Skeletal muscle cell (primary cell): ENCODE measurements around the gene PAK2.
A peak's percentile ranks its signal among the peaks of the same experiment; 100 is the strongest.
"Not testable (repeated sequence)": the region's sequence is repeated elsewhere in the genome, so short reads cannot be mapped to it uniquely, and the experiment has no call there.

Experiments
- DNase-seq: peaks from one replicate; pipeline ENCODE4 v3.0.0-alpha.2; 2010; ENCODE audit warnings: low read depth
- H3K4me3 ChIP-seq: 2 replicates; pipeline ENCODE4 v1.5.1; 2011; ENCODE audit warnings: low read depth, mild to moderate bottlenecking, control low read depth, low read length, moderate library complexity

Gene PAK2

DNA sequence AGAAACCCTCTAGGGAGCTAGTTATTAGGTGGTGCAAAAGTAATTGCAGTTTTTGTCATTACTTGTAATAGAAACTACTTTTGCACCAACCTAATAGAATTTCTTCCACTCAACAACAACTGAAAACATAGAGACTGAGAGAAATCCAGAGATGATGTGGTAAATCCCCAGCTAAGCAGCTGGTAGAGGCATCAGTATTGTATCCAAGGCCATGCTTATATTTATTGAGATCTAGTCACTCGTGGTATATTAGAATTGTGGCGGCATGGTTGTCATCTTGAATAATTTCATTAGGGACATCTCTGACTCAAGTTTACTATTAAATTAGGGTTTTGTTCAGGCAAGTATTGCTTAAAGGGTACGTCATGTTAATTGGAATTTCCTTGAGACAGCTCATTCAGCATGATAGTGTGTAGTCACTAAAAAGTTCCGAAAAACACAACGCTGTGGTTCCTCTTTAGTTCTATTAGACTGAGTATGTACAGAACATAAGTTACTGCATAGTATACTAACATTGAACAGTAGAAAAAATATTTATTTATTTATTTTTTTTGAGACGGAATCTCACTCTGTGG is 35.3 kb downstream of the PAK2 start:
- no peak overlapping the region for H3K4me3 ChIP-seq
- no peak for DNase-seq

DNA sequence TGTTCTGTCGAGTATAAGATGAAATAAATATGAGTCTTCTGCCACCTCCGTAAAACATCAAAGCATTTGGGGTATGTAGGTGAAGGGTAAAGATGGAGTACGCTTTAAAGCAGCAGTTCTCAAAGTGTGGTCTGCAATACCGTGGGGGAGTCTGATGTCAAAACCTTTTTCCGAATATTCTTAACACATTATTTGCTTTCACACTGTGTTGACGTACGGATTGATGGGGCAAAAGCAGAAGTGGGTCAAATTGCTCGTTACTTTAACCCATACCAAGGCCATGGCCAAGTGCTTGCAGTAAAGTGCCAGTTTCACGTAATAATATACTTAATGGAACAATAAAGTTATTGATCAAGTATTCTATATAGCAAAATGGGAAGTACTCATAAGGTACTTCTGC is 36.3 kb downstream of the PAK2 start:
- no peak for DNase-seq
- no peak overlapping the region for H3K4me3 ChIP-seq

DNA sequence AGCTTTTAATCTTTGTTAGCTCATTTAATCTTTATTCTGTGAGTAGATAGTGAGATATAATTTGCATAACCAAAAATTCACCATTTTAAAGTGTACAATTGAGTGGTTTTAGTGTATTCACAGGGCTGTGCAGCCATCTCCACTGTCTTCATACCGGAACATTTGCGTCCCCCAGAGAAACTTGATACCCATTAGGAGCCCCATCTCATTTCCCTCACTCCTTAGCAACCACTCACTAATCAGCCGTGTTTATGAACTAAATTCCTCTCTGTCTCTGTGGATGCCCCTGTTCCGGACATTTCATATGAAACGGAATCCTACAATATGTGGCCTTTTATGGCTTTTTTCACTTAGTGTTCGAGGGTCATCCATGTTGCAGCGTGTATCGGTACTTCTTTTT is 38.2 kb downstream of the PAK2 start:
- DNase-seq, result no peak
- no peak overlapping the region for H3K4me3 ChIP-seq

DNA sequence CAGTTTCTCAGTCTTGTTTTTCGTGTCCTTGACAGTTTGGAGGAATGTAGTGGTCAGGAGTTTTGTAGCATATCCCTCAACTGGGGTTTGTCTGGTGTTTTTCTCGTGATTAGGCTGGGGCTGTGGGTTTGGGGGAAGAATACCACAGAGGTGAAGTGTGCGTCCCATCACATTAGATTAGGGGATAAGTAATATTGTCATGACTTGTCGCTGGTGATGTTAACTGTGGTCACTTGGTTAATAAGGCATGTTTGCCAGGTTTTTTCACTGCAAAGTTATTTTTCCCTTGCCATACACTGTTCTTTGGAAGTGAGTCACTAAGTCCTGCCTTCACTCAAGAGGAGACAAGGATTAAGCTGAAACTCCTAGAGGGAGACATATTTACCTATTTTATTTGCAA is 39.1 kb downstream of the PAK2 start:
- peak; percentile 30 for DNase-seq
- no peak overlapping the region for H3K4me3 ChIP-seq

DNA sequence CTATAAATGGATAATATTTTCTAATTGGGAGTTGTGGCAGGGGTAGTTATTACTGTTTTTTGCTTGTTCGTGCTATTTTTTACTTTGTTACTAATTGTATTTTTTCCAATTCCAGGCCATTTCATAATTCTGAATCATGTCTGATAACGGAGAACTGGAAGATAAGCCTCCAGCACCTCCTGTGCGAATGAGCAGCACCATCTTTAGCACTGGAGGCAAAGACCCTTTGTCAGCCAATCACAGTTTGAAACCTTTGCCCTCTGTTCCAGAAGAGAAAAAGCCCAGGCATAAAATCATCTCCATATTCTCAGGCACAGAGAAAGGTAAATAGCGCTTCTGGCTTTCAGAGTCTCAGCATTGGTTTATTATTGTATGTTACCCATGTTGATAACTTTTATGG is 42.9 kb downstream of the PAK2 start:
- no peak overlapping the region for H3K4me3 ChIP-seq
- no peak for DNase-seq

DNA sequence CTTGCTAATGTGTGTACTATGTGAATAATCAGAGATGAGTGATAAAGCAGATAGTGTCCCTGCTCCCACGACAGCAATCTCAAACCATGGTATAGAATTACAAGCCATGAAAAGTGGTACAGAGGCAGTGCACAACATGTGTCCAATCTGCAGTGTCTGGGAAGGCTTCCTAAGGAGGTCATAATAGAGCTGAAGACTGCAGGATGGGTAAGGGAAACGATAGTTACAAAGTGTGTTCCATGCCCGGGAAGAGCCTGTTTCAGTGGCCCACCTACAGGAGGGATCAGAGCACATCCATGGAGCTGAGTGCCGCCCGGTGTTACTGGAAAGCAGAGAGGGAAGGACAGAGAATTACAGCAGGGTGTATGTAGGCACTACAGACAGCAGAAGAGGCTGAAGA is 48.9 kb downstream of the PAK2 start:
- DNase-seq, result no peak
- no peak overlapping the region for H3K4me3 ChIP-seq

DNA sequence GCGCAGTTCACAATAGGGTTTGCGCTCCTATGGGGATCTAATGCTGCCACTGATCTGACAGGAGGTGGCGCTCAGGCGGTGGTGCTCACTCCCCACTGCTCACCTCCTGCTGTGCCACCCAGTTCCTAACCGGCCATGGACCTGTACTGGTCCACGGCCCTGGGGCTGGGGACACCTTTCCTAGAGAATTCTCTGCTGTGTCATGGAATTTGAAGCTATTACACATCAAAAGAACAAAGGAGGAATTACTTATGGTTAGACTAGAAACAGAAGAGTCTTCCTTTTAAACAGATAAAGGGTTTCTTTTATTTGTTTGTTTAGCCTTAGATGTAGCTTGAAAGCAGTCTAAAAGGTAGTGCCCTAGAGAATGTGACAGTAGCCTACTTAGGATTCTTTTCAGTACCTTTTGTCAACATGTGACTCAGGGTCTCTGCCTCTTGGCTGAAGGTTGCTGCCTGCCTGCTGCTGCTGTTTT is 50.3 kb downstream of the PAK2 start:
- no peak for DNase-seq

DNA sequence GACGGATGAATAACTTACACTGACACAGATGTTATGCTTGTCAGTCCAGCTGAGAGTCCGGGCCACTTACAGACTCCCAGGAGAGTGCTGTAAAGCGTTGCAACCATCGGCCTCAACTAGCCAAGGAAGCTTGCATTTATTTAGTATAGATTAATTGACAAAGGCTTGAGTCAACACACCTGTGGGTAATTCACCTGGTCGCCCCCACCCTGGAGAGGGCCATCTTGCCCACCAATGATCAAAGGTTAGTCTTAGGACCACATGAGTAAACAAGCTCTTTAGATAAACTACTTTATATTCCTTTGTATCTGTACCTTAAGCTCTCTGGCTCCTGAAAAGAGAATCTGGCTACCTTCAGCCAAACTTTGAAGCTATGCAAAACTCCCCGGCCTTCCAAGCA is 51.0 kb downstream of the PAK2 start:
- H3K4me3 ChIP-seq, result no peak overlapping the region
- DNase-seq, result no peak

More for the DNA sequence above, 50.3 kb downstream of the PAK2 start:
- no peak overlapping the region for H3K4me3 ChIP-seq

DNA sequence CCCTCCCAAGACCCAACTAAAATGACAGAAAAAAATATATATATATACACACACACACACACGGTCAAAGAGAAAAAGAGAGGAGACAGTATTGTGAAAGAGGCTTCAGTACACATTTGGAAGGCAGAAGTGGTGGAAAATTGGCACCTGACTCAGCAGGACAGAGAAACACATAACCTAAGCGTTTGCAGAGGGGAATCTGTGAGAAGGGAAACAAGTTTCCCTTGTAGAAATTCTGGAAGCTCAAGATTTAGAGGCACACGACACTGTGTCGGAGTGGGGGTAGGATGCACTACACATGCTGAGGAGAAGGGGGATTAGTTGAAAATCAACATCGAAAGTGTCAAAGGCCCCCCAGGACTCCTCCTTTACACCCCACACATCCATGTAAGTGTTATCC is 53.1 kb downstream of the PAK2 start:
- no peak overlapping the region for H3K4me3 ChIP-seq
- DNase-seq, result no peak

DNA sequence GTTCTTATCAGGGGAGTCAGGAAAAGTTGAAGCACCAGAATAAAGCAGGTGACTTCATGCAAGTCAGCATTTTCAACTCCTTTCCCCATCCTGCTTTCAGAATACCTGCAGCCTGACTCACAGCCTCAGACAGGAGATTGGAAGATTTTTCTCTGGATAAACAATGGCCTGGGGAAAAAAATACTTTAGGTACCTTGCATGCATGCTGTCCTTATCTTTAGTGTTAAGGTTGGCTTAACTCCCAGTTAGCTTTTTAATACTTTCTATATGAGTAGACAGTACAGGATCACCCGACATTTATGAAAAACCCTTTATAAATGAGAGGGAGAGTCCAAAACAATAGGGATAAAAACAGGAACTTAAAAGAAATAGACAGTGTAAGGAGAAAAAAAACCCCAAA is 53.6 kb downstream of the PAK2 start:
- no peak overlapping the region for H3K4me3 ChIP-seq
- peak; percentile 31 for DNase-seq

DNA sequence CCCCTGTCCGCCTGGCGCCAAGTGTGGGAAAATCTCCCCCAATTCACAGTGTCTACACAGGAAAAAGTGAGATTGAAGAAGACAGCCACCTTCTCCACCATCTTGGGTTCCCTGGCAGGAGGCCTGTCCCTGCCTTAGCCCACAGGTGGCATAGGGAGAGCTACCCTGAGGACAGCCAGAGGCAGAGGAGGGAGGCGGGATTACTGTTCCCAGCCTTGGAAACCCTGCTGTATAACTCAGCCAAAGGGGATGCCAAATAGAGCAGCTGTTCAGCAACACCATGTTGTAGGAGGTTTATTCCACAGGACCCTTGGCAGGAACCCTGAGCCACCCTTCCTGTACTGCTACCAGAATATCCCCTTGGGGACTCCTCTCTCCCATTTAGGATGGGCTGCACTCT is 54.8 kb downstream of the PAK2 start:
- no peak overlapping the region for H3K4me3 ChIP-seq
- DNase-seq, result no peak

DNA sequence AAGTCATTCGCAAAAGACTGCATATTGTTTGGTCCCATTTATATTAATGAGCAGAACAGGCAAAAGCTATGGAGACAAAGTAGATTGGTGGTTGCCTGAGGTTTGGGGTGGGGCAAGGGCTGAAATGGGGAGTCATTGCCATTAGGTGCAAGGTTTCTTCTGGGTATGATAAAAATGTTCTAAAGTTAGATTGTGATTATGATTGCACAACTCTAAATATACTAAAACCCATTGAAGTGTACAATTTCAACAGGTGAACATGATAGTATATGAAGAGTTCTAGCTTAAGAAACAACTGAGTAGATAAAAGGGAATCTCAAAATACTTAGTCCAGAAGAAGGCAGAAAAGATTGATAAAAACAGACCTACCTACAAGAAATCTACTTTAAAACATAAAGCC is 56.7 kb downstream of the PAK2 start:
- DNase-seq, result no peak
- H3K4me3 ChIP-seq, result no peak overlapping the region

DNA sequence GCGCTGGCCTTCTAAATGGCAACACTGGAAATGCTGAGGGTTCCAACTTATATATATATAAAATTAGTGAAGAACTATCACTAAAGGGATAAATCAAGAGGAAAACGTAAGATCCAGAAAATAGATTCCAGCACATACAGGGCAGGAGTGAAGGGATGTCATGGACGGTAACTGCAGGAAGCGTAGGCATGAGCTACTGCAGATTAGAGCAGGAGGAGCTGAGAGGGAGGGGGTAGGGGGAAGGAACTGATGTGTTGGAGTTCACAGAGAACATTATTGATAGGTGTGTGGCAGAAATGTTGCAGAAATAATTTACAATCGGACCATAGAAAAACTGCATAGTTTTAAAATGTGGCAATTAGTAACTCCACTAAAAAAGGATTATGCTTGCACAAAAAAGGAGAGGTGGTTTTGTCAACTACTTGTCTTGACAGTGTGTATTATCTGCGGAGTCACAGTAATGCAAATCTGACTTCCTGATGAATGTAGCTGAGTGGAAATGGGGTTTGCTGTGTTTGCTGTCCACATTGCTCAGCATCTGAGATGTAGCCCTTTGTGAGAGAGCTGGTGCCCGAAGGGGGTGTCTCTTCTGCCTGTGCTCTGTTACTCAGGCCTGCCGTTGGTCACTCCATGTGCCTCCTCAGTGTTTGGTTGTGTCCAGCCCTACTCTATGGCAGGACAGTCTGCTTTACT is 61.2 kb downstream of the PAK2 start:
- DNase-seq, result no peak
- H3K4me3 ChIP-seq, result no peak overlapping the region

DNA sequence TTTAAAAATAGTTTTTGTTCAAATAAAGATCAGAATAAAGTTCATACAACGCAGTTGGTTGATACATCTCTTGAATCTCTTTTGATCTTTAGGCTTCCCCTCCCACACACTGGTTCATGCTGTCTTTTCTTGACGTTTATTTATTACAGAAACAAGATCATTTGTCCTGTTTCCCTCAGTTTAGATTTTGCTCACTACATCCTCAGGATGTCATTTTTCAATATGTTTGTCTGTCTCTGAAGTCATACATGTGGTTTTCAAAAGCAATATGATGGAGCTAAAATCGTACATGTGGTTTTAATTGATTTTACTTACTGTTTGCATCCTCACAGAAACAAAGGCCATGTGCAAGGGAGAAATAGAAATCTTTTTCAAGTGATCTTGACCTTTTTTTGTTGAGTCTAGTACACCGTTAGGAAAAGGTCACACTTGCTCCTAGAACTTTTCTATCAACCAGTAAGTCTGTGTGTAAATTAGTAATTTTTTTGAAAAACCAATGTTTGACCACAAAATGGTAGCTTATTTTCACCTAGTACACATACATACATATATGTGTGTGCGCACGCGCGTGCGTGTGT is 64.3 kb downstream of the PAK2 start:
- H3K4me3 ChIP-seq, result no peak overlapping the region
- no peak for DNase-seq

DNA sequence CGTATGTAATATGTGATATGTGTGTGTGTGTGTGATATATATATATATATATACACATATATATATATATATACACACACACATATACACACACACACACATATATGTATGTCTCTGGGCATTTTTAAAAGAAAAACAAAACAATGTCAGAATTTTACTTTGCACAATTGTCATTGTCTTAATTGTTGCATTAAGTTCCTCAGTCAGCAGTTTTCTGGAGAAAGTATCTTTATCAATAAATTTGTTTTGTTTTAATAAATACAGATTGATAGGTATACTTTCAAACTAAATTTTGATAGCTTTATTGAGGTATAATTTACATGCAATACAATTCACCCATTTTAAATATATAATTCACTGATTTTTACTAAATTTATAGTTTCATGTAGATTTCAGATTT is 65.1 kb downstream of the PAK2 start:
- no peak for DNase-seq
- H3K4me3 ChIP-seq, result no peak overlapping the region

DNA sequence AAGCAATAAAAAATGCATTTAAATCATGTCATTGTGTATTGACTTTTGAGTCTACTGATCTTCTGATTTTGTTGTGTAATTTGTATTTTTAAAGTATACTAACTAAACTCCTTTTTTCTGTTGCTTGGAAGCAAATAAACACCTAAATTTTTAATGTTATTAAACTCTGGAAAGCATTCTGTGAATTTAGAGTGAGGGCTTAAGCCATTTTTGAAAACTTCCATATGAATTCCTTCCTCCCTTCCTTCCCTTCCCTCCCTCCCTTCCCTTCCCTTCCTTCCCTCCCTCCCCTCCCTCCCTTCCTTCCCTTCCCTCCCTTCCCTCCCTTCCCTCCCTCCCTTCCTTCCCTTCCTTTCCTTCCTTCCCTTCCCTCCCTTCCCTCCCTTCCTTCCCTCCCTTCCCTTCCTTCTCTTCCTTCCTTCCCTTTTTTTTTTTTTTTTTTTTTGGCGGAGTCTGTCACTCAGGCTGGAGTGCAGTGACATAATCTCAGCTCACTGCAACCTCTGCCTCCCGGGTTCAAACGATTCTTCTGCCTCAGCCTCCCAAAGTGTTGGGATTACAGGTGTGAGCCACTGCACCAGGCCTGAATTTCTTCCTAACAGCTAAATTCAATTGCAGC is 71.4 kb downstream of the PAK2 start:
- no peak for DNase-seq
- no peak overlapping the region for H3K4me3 ChIP-seq

DNA sequence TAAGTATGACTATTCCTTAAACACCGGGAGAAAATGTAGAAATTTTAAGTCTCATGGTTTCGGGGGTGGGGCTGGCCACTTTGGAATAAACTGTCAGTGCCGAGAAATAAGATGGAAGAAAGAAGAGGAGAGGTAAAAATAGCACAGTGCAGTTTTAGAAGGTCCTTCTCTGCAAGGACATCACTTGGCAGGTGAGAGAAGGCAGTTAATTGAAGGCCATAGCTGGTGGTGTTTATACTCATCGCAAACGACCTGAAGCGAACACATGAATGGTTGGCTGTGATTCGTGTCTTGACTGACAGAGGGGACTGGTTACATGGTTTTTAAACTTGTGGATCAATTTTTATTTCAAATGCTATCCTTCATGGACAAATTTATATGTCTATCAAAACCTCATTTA is 73.2 kb downstream of the PAK2 start:
- DNase-seq, result no peak

DNA sequence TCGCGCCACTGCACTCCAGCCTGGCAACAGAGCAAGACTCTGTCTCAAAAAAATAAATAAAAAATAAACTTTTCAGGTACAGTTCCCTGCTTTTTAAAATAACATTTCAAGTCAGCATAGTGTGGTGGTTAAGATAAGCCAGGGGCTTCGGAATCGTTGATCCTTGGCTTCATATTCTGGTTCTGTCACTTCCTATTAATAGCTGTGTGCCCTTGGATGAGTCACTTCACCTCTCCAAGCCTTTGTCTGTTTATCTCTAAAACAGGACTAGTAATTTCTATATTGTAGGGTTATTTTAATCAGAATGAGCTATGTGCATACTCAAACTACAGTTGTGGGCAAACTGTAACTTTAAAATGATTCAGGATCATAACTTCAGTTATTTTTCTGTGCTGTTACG is 74.2 kb downstream of the PAK2 start:
- H3K4me3 ChIP-seq, result no peak overlapping the region
- DNase-seq, result no peak

More for the DNA sequence above, 73.2 kb downstream of the PAK2 start:
- no peak overlapping the region for H3K4me3 ChIP-seq

DNA sequence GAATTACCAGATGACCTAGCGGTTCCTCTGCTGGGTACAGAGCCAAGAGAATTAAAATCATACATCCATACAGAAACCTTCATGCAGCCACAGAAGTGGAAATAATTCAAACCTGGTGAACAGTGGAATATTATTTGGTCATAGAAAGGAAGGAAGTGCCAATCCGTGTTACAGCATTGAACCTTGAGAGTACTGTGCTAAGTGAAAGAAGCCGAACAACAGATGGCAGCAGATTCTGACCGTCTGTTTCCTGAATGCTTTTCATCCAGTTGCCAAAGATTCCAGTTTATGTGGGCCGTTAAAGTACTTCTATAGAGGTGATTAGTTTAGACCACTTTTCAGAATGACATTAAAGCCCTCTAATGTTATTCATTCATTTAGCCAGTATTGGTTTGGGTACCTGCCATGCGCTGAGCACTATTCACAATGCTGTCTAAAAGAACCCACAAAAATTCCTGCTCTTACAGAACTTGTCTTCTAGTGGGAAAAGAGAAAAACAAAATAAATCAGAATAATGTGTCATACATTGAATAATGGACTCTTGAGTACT is 82.2 kb downstream of the PAK2 start:
- no peak overlapping the region for H3K4me3 ChIP-seq
- DNase-seq, result no peak

DNA sequence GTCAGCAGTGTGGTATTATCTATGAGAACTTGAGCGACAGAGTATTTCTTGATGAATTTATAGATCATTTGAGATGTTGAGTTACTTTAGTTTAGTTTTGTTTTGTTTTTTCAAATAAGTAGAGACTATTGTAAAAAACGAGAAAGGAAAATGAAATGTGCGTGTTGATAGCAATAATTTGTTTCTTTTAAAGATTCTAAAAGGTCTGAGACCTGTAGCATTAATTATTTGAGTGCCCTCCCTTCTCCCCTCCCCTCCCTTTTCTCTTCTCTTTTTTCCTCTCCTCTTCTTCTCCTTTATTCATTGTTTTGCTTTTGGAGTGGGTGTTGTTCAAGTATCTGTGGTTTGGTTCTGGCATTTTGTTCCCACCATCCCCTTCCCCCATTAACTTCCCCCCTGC is 90.0 kb downstream of the PAK2 start:
- not testable (repeated sequence) for H3K4me3 ChIP-seq, DNase-seq
